CD4-positive, alpha-beta T cell treated with Interleukin-6 for 4 hours (primary cell): ENCODE measurements around the gene TNRC6A.
"Not testable (repeated sequence)": the region's sequence is repeated elsewhere in the genome, so short reads cannot be mapped to it uniquely, and the experiment has no call there.

Experiments used
- DNase-seq: peaks from one replicate; pipeline ENCODE4 v3.0.0-alpha.2; 2020; ENCODE audit warnings: mixed read lengths

TNRC6A gene

DNA sequence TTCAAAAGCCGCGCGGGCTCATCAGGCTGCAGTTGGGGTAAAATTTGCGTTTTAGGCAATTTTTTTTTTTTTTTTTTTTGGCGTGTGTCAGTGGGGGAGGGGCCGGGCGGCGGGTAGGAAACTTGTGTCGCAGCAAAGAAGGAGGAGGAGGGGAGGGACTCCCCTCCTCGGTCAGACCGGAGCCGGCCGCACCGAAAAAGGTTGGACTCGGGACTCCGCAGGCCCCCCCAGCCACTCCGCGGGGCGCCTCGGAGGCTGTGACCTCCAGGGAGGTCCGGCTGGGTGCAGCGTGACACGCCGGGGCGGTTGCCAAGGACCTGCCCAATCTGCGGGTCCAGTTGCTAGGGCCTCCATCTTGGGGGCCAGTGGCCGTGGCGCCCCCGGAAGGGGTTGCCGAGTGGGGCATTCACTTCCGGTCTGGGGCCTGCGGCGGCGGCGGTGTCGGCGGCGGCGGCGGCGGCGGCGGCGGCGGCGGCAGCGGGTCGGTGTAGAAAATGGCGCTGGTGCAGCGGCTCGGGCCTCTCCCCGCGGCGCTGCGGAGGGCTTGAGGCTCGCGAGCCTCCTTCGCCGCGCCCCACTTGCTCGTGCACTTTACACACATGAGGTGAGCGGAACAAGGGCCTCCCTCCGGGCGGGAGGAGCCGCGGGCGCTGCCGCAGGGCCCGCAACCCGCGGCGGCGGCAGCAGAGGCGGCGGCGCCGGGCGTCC lies at the start of gene TNRC6A:
Gene TNRC6A, plus strand, starts transcription at position 409 of the 708 bp plus-strand sequence. Its CDS starts 191 bp downstream, at position 600.
- peak; percentile 80 for DNase-seq

- DNase-seq, result no peak
Observed at GRCh38 chr16:24681793-24682192, 47.7 kb upstream of the TNRC6A start.

DNA sequence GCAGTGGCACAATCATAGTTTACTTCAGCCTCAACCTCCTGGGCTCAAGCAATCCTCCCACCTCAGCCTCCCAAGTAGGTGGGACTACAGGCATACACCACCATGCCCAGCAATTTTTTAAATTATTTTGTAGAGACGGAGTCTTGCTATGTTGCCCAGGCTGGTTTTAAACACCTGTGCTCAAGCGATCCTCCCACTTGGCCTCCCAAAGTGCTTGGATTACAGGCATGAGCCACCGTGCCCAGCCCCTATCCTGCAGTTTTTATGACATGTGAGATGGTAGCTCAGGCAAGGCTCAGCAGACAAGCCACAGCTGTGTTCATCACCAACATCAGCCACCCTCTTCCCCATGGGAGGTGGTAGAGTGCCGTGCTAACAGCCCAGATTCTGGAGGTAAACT lies 46.2 kb upstream of the TNRC6A start:
- no peak for DNase-seq

- no peak for DNase-seq
Observed at GRCh38 chr16:24683847-24684493, 45.5 kb upstream of the TNRC6A start.

GRCh38 chr16:24685539-24686432 lies 43.7 kb upstream of the TNRC6A start:
- DNase-seq, result no peak

DNA sequence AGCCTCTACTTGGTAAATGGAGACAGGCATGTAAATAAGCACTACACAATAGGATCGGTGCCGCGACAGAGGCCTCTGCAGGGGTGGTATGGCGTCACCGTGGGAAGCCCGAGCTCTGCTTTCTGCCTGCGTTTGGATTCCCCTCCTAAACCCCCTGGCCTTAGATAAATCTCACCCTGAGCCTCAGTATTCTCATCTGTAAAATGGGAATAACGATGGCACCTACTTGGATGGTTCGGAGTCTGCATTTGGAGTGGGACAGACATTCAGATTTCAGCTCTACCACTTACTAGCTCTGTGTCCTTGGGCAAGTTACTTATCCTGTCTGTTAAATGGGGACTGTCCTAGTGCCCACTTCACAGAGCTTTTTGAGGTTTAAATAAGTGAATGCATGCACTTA lies 42.8 kb upstream of the TNRC6A start:
- no peak for DNase-seq

DNA sequence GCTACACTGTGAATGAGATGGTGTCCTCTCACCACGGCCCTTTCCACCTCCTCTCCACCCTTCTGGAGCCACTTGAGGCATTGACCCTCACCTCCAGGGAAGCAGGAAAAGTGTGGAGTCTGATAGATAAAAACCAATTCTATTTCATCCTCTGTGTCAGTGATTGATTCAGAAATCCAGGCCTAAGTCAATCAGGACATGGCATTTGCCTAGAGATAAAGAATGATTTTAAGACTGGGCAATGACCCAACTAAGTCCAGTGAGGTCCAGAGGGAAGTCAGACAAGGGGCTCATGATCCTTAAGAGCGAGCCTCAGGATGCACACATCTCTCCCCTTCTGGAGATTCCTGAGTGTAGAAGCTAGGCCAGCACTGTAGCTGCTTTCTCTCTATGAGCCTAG lies 41.1 kb upstream of the TNRC6A start:
- no peak for DNase-seq

DNA sequence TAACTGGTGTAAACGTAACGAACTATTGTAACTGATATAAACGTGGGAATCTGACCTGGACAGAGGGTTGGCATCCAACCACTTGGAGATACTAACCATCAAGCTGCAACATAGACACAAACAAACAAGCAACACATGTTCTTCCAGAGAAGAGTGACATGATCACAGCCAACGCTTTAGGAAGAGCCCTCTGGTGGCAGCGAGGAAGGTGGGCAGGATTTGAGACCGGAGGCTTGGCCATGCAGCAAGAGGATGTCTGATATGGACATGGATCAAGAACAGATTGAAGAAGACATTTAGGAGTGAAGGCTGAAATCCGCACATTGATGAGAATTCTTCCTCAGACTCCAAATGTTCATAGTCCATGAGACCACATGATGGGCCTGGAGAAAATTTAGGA lies 40.3 kb upstream of the TNRC6A start:
- no peak for DNase-seq

DNA sequence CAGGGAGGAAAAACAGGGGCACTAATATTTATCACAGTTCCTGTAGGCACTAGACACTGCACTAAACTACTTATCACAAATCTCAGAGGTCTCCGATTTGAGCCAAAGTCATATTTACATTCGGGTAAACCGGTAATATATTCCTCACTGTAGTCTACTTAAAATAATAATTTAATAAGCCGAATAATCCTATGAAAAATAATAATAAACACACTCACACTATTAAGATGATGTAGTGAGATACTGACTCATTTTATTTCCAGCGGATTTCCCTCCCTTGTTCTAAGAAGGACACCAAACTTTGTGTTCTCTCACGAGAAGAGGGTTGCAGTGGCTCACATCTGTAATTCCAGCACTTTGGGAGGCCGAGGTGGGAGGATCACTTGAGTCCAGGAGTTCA lies 36.6 kb upstream of the TNRC6A start:
- no peak for DNase-seq

- no peak for DNase-seq
Observed at GRCh38 chr16:24694931-24695330, 34.5 kb upstream of the TNRC6A start.

- DNase-seq, result no peak
Observed at GRCh38 chr16:24696699-24697098, 32.8 kb upstream of the TNRC6A start.

DNA sequence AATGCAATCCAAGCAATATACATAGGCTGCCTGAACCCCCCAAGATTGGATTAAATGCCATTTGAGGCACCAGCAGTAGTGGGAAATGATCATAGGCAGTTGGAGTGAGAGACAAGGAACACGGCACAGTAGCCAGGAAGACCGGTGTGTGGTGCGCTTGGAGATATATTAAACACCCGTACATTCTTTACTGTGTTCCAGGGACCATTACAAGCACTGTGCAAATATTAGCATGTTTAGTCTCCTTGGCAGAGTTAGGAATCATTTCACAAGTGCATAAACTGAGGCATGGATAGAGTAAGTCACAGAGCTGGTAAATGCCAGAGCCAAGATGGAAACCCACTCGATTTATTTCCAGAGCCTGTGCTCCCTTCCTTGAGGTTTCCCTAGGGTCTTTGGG lies 31.1 kb upstream of the TNRC6A start:
- DNase-seq, result no peak

DNA sequence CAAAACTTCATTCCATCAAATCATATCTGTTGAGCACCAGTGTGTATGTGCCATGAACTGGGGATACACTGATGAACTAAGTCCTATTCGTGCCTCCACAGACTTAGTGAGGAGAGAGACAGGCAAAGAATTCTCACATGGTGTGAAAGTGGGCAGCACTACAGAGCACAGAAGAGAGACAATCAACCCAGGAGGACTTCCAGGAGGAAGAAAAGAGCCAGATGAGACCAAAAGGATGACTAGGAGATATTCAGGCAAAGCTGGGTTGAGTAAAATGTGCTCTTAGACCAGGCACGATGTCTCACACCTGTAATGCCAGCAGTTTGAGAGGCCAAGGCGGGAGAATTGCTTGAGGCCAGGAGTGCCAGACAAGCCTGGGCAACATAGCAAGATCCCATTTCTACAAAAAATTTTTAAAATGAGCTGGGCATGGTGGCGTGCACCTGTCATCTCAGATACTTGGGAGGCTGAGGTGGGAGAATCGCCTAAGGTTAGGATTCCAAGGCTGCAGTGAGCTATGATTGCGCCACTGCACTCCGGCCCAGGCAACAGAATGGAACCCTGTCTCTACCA lies 30.2 kb upstream of the TNRC6A start:
- no peak for DNase-seq

GRCh38 chr16:24700549-24701392 lies 28.7 kb upstream of the TNRC6A start:
- DNase-seq, result no peak

DNA sequence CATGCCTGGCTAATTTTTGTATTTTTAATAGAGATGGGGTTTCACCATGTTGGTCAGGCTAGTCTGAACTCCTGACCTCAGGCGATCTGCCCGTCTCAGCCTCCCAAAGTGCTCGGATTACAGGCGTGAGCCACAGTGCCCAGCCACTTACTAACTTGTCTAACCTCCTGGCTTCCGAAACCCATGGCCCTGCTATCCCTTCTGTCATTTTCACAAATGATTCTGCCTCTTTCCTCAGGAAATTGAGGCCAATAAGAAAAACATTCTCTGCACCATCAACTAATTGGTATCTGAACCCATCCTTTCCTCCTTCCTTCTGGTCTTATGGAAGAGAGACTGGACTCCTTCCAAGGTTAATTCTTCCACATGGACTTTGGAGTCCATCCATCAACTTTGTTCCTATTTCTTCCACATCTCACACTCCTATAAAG lies 27.9 kb upstream of the TNRC6A start:
- no peak for DNase-seq

DNA sequence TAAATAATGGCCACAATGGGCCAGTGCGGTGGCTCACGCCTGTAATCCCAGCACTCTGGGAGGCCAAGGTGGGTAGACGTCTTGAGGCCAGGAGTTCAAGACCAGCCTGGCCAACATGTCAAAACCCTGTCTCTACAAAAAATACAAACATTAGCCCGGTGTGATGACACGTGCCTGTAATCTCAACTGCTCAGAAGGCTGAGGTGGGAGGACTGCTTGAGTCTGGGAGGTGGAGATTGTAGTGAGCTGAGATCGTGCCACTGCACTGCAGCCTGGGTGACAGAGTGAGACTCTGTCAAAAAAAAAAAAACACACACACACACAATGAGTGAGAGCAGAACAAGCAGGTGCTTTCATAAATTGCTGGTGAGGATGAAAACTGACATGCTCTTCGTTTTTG lies 21.7 kb upstream of the TNRC6A start:
- not testable (repeated sequence) for DNase-seq

GRCh38 chr16:24713379-24713778 lies 16.1 kb upstream of the TNRC6A start:
- DNase-seq, result no peak

GRCh38 chr16:24717411-24717810 lies 12.0 kb upstream of the TNRC6A start:
- DNase-seq, result no peak

- DNase-seq, result no peak
Observed at GRCh38 chr16:24718967-24719521, 10.4 kb upstream of the TNRC6A start.

- peak; percentile 22 for DNase-seq
Observed at GRCh38 chr16:24721830-24722238, 7.6 kb upstream of the TNRC6A start.

GRCh38 chr16:24723663-24724062 lies 5.8 kb upstream of the TNRC6A start:
- no peak for DNase-seq

DNA sequence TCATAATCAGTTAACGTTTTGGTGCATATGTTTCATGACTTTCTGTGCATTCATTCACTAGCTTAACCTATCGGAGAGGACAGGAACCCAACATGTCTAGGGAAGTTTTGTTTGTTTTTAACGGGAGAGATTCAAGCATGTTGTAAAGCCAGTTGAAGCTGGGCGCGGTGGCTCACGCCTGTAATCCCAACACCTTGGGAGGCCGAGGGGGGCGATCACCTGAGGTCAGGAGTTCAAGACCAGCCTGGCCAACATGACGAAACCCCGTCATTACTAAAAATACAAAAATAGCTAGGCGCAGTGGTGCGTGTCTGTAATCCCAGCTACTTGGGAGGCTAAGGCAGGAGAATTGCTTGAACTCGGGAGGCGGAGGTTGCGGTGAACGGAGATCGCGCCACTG lies 1.4 kb upstream of the TNRC6A start:
- DNase-seq, result no peak
